Esophagus (tissue), 2 donors: ENCODE data around the gene TAF8. TPM values are rescaled to one million over a fixed set of nuclear protein-coding genes. Genes with fewer than 3 reads are reported as not detected.

ENCODE experiments used
- H3K27ac ChIP-seq, 2 donors: one replicate each; pipeline ENCODE4 v1.5.1; 2013; ENCODE audit warnings: low read depth in 2 of 2, mild to moderate bottlenecking in 2 of 2, inconsistent platforms in 1 of 2, low read length in 1 of 2, moderate library complexity in 1 of 2
- H3K27me3 ChIP-seq, 2 donors: one replicate each; pipeline ENCODE4 v1.6.1; 2013; ENCODE audit warnings: low read length in 2 of 2, control low read depth in 1 of 2, mild to moderate bottlenecking in 1 of 2; ENCODE audit not compliant: insufficient read depth in 2 of 2, control insufficient read depth in 1 of 2
- H3K36me3 ChIP-seq, 2 donors: one replicate each; pipeline ENCODE4 v1.6.1; 2013; ENCODE audit warnings: low read length in 1 of 2; ENCODE audit not compliant: control insufficient read depth in 2 of 2, insufficient read depth in 2 of 2
- H3K4me1 ChIP-seq, 2 donors: one replicate each; pipeline ENCODE4 v1.6.1; 2013; ENCODE audit warnings: low read length in 1 of 2; ENCODE audit not compliant: control insufficient read depth in 2 of 2, insufficient read depth in 2 of 2
- H3K4me3 ChIP-seq, 2 donors: one replicate each; pipeline ENCODE4 v1.5.1; 2013; ENCODE audit warnings: low read length in 2 of 2, mild to moderate bottlenecking in 2 of 2, low read depth in 1 of 2, moderate library complexity in 1 of 2
- H3K9me3 ChIP-seq, 2 donors: one replicate each; pipeline ENCODE4 v1.6.1; 2013; ENCODE audit warnings: mild to moderate bottlenecking in 2 of 2, low read depth in 1 of 2, low read length in 1 of 2, moderate library complexity in 1 of 2; ENCODE audit not compliant: control insufficient read depth in 2 of 2, insufficient read depth in 1 of 2
- WGBS, 2 donors: extraction: QIAGEN DNeasy Blood & Tissue Kit; methylation state at CpG; one replicate each; pipeline ENCODE4 v1.1.7; 2013; 5-methylcytosine and 5-hydroxymethylcytosine counted together
- polyA plus RNA-seq, 2 donors: library from polyadenylated mRNA; stranded (reverse); fragments of 200-250 nt; gene quantifications; one replicate each; pipeline ENCODE4 v1.2.3, GENCODE V29; 2013
- donor health status: healthy with polysubstance abuse.
- donor health status: Bipolar disorder and iron deficiency.

The TAF8 gene
- polyA plus RNA-seq, 2 donors, result 6.0 to 7.5 TPM

DNA sequence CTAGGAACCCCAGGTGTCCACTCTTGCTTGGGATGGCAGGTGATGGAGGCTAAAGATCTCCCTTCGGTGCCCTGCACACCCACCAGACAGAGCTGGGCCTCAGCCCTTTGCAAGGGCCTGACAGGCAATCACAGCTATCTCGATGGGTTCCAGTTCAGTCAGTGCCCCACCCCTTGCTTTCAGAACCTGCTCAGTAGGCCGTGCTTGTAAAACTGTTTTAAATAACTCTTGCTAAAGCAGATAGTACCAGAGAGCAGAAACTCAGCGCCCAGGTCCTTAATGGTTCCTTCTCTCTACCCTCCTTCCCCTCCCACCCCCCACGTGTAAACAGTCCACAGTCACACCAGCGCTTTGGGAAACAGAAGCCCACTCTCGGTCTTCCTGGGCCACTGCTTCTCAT, 52.9 kb downstream of the TAF8 start:
- H3K27ac ChIP-seq, result peak overlapping the region; percentile 48 to 76
- peaks cover 2 to 26% of the 10 kb centered on the region in 2 donors for H3K4me1 ChIP-seq
- no peaks in the 10 kb centered on the region for H3K27me3 ChIP-seq
- WGBS, 2 donors, result 81 to 84% methylated on average over 7 of the region's 7 CpGs
- H3K36me3 ChIP-seq, result peaks cover 3 to 34% of the 10 kb centered on the region in 2 donors
- no peak overlapping the region for H3K4me3 ChIP-seq
- H3K9me3 ChIP-seq, result no peaks in the 10 kb centered on the region

DNA sequence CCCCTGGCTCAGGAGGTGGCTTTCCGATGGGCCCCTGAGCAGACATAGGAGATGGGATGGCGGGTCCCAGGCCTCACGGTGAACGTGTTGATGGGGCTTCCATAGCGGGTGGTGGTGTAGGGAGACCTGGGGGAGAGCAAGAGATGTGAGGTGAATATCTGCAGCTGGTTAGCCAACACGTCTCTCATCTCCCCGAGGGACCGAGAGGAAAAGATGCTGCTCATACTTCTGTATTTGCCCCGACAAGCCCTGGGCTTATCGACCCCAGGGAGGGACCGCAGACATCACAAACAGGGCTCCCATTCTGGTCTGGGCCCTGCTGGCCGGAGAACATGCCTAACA, 53.4 kb downstream of the TAF8 start:
- Histone ChIP-seq H3K4me3 (no peak overlapping the region), H3K36me3 (peaks cover 3 to 35% of the 10 kb centered on the region in 2 donors), H3K4me1 (peaks cover 2 to 21% of the 10 kb centered on the region in 2 donors), H3K27me3 (no peaks in the 10 kb centered on the region), H3K9me3 (no peaks in the 10 kb centered on the region), H3K27ac (peak overlapping the region; percentile 48 to 76)
- 74 to 85% methylated on average over 12 of the region's 12 CpGs for WGBS, 2 donors

DNA sequence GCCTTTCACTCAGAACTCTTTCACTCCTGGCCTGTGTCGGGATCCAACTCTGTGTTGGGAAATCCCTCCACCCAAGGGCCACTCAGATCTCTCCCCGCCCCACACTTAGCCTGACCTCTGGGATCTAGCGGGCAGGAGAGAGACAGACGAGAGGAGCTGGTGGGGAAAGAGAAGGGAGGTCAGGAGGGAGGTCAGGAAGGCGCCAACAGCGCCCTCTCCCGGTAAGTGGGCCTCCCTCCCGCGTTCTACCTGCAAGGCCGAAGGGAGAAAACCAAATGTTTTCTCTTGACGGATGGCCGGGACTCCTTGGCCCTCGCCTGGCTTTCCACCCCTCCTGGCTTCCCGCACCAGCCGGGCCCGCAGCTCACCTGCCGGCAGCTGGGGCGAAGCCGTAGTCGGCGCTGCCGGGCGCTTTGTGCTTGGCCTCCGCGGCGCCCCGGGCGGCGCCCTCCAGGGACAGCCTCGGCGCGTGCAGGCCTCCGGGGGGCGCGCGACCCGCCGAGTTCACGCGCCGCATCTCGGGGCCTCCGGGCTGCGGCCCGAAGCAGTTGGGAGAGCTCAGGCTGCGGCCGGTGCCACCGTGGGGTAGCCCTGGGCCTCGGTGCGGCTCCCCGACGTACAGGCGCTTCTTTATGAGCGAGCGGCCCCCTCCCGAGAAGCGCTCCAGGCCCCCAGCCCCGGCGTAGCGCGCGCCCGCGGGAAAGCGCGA, 53.9 kb downstream of the TAF8 start:
- H3K36me3 ChIP-seq, result peaks cover 3 to 38% of the 10 kb centered on the region in 2 donors
- H3K4me1 ChIP-seq, result peaks cover 2 to 19% of the 10 kb centered on the region in 2 donors
- no peaks in the 10 kb centered on the region for H3K9me3 ChIP-seq
- H3K4me3 ChIP-seq, result peak overlapping the region; percentile 23 to 33
- no peaks in the 10 kb centered on the region for H3K27me3 ChIP-seq
- 38% methylated on average over 52 to 66 of the region's 66 CpGs for WGBS, 2 donors
- H3K27ac ChIP-seq, result peak overlapping the region; percentile 20 to 76

DNA sequence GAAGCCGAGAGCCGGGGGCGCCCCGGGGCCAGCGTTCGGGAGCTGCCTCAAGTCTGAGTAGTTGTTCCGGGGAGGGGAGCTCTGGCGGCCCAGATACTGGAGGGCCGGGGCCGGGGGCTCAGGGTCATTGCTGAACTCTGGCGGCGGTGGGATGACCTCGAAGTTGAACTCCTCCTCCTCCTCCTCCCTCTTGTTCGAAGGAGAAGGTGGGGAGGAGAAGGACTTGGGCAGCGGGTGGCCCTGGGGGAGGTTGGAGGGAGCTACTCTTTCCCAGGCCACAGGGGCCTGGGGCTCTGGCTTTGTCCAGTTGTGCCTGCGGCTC, 54.4 kb downstream of the TAF8 start:
- peak overlapping the region; percentile 23 to 33 for H3K4me3 ChIP-seq
- H3K36me3 ChIP-seq, result peaks cover 3 to 42% of the 10 kb centered on the region in 2 donors

DNA sequence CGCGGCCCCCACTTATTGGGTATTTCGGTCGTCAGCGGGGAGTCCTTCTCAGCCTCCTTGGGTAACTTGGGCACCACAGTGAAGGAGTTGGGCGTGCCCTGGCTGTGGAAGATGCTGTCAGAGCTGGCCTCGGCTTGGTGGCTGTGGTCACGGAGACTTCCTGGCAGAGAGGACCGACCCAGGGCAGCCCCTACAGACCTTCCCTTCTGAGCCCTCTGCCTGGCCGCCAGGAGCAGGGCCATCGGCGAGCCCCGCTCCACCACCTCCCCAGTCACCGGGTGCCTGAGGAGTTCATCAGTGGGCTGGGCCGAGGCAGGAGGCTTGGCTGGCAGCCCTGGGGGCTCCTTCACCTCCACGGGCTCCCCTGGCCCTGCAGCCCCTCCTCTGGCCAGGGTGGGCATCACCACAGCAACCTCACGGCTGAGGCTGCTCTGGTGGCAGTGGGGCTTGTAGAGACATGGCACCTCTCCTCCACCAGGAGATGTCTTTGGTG, 54.9 kb downstream of the TAF8 start:
- Histone ChIP-seq H3K9me3 (peaks cover 0 to 2% of the 10 kb centered on the region in 2 donors), H3K4me1 (peaks cover 2 to 14% of the 10 kb centered on the region in 2 donors), H3K36me3 (peaks cover 3 to 45% of the 10 kb centered on the region in 2 donors), H3K4me3 (no peak overlapping the region), H3K27me3 (no peaks in the 10 kb centered on the region), H3K27ac (peak overlapping the region in 1 of 2 donors; percentile 28)
- WGBS, 2 donors, result 83 to 89% methylated on average over 14 to 17 of the region's 17 CpGs

More for the DNA sequence above, 54.4 kb downstream of the TAF8 start:
- peak overlapping the region in 1 of 2 donors; percentile 10 for H3K27ac ChIP-seq
- peaks cover 0 to under 1% of the 10 kb centered on the region in 2 donors for H3K9me3 ChIP-seq
- WGBS, 2 donors, result 58 to 61% methylated on average over 15 to 16 of the region's 16 CpGs
- H3K4me1 ChIP-seq, result peaks cover 2 to 18% of the 10 kb centered on the region in 2 donors
- no peaks in the 10 kb centered on the region for H3K27me3 ChIP-seq

DNA sequence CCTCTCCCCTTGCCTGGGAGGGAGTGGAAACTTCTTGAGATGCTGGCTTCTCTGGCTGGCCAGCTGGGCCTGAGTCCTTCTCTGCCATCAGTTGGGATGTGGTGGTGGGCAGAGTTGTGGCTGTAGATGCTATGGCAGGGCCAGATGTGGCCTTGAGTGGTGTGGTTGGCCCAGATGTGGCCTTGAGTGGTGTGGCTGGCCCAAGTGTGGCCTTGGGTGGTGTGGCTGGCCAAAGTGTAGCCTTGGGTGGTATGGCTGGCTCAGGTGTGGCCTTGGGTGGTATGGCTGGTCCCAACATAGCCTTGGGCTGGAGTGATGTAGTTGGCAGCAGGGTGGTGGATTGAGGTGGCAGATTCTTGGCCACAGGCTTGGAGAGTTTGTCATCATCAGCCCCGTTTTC, 55.4 kb downstream of the TAF8 start:
- Histone ChIP-seq H3K9me3 (peaks cover 0 to 2% of the 10 kb centered on the region in 2 donors), H3K4me3 (no peak overlapping the region), H3K27ac (no peak overlapping the region), H3K36me3 (peaks cover 3 to 45% of the 10 kb centered on the region in 2 donors), H3K4me1 (peaks cover 2 to 12% of the 10 kb centered on the region in 2 donors), H3K27me3 (no peaks in the 10 kb centered on the region)
- 56 to 68% methylated on average over 1 of the region's 1 CpG for WGBS, 2 donors

DNA sequence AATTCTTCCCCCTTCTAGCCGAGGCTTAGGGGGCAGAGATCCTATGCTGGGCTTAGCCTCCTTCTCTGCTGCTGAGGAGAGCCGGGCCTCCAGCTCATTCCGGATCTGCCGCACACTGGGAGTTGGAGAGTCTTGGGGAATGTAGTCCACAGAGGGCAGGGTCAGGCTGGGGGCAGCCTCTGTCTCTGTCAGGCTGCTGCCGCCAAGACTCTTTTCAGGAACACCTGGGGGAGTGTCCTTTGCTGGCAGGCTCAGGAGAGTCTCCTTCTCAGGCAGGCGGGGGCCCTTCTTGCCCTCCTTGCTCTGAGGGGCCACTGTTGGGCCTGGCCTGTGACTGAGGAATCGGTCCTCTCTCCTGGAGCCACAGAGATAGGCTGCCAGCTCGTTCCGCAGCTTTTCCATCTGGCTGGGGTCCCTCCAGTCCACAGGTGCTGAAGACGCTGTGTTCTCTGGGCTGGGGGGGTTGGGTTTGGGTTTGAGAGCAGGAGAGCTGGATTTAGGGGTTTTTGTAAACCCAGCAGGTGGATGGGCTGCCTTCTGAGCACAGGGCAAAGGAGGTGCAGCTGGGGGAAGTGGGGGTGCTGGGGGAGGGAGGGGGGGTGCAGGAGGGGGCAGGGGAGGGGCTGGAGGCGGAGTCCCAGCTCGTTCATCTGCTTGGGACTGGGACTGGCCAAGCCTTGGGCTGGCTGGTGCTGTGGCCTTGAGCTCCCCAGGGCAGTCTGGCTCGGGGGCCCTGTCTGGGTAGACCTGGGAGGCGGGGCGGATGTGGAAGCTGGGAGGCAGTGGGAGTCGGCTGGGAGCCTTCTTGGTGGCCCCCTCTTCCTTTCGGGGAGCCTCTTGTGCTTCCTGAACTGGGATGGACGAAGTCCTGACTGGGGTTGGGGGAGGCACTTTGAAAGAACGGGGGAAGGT, 56.0 kb downstream of the TAF8 start:
- H3K27me3 ChIP-seq, result no peaks in the 10 kb centered on the region
- H3K4me1 ChIP-seq, result peaks cover 2 to 12% of the 10 kb centered on the region in 2 donors
- 76 to 81% methylated on average over 17 to 19 of the region's 19 CpGs for WGBS, 2 donors
- H3K4me3 ChIP-seq, result no peak overlapping the region
- peaks cover 0 to 2% of the 10 kb centered on the region in 2 donors for H3K9me3 ChIP-seq
- peaks cover 3 to 45% of the 10 kb centered on the region in 2 donors for H3K36me3 ChIP-seq
- no peak overlapping the region for H3K27ac ChIP-seq

DNA sequence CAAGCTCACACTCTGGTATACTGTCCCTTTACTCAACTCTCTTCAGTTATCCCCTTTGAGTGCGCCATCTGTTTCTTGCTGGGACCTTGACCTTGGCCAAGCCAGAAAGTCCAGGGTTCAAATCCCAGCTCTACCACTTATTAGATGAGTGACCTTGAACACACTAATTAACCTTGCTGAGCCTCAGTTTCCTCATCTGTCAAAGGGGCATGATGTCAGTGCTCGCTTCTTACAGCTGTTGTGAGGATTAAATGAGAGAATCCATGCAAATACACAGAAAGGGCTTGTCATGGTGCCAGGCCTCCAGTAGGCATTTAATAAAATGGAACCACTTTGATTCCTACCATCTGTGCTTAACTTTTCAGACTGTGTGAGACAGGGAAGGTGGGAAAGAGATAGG, 57.7 kb downstream of the TAF8 start:
- Histone ChIP-seq H3K4me3 (no peak overlapping the region), H3K27ac (no peak overlapping the region), H3K4me1 (peaks cover 2 to 7% of the 10 kb centered on the region in 2 donors), H3K27me3 (no peaks in the 10 kb centered on the region), H3K9me3 (peaks cover 0 to 2% of the 10 kb centered on the region in 2 donors), H3K36me3 (peaks cover 3 to 40% of the 10 kb centered on the region in 2 donors)
- WGBS, 2 donors, result 94 to 96% methylated on average over 2 of the region's 2 CpGs

DNA sequence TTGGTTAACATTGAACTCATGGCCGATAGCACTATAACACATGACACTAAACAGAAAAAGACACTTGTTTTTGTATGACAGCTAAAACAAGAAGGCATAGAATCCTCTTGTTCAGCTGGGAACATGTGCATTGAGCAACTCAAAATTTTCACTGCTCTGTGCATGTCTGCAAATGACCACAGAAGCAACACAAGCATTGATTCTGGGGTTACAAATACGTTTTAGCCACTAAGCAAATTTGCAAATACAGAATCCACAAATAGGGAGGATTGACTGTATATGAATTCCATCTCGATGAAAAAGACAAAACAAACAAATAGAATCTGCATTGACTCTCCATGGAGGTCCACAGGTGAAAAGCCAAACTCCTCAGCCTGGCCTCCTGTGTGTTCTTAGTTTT, 60.4 kb downstream of the TAF8 start:
- Histone ChIP-seq H3K4me1 (no peaks in the 10 kb centered on the region), H3K9me3 (peaks cover 0 to 2% of the 10 kb centered on the region in 2 donors), H3K4me3 (no peak overlapping the region), H3K27ac (no peak overlapping the region), H3K36me3 (peaks cover 0 to 24% of the 10 kb centered on the region in 2 donors), H3K27me3 (no peaks in the 10 kb centered on the region)
- 75 to 85% methylated on average over 3 of the region's 3 CpGs for WGBS, 2 donors
